GM23248 (cell line): ENCODE results near the gene SELENOT. TPM values are rescaled to one million over a fixed set of nuclear protein-coding genes. Genes with fewer than 3 reads are reported as not detected.

Experiments used
- DNase-seq: peaks from one replicate; pipeline ENCODE4 v3.0.0-alpha.2; 2015
- H2AFZ ChIP-seq: fragments of 200-600 bp; sonication (generic); 2 replicates; pipeline ENCODE4 v1.6.1; 2016; ENCODE audit warnings: antibody characterized with exemption
- H3F3A ChIP-seq: fragments of 200-600 bp; sonication (generic); 2 replicates; pipeline ENCODE4 v1.6.1; 2016; ENCODE audit warnings: mild to moderate bottlenecking, antibody characterized with exemption, mixed run types; ENCODE audit not compliant: insufficient read depth
- H3K27ac ChIP-seq: fragments of 200-600 bp; sonication (generic); 2 replicates; pipeline ENCODE4 v1.5.1; 2016; ENCODE audit warnings: mild to moderate bottlenecking
- H3K27me3 ChIP-seq: fragments of 200-600 bp; sonication (generic); replicated peaks from 2 replicates; pipeline ENCODE4 v1.6.1; 2016; ENCODE audit warnings: mild to moderate bottlenecking; ENCODE audit not compliant: insufficient read depth
- H3K36me3 ChIP-seq: fragments of 200-600 bp; sonication (generic); 2 replicates; pipeline ENCODE4 v1.6.1; 2016; ENCODE audit warnings: low read depth, mild to moderate bottlenecking
- H3K4me1 ChIP-seq: fragments of 200-600 bp; sonication (generic); 2 replicates; pipeline ENCODE4 v1.6.1; 2016; ENCODE audit warnings: mild to moderate bottlenecking; ENCODE audit not compliant: insufficient read depth
- H3K4me2 ChIP-seq: fragments of 200-600 bp; sonication (generic); one replicate; pipeline ENCODE4 v1.6.1; 2016; ENCODE audit warnings: mild to moderate bottlenecking; ENCODE audit not compliant: unreplicated experiment
- H3K4me3 ChIP-seq: fragments of 200-600 bp; sonication (generic); 2 replicates; pipeline ENCODE4 v1.5.1; 2016; ENCODE audit warnings: mild to moderate bottlenecking
- H3K79me2 ChIP-seq: fragments of 200-600 bp; sonication (generic); 2 replicates; pipeline ENCODE4 v1.6.1; 2016; ENCODE audit warnings: mild to moderate bottlenecking; ENCODE audit not compliant: insufficient read depth
- H3K9ac ChIP-seq: fragments of 200-600 bp; sonication (generic); 2 replicates; pipeline ENCODE4 v1.6.1; 2016; ENCODE audit warnings: mild to moderate bottlenecking
- H3K9me2 ChIP-seq: fragments of 200-600 bp; sonication (generic); 2 replicates; pipeline ENCODE4 v1.6.1; 2016; ENCODE audit warnings: mixed run types, mild to moderate bottlenecking, moderate library complexity; ENCODE audit not compliant: insufficient read depth
- H3K9me3 ChIP-seq: fragments of 200-600 bp; sonication (generic); one replicate; pipeline ENCODE4 v1.6.1; 2017; ENCODE audit warnings: low read depth
- H4K20me1 ChIP-seq: fragments of 200-600 bp; sonication (generic); 2 replicates; pipeline ENCODE4 v1.6.0; 2016; ENCODE audit not compliant: insufficient read depth
- EZH2 ChIP-seq: fragments of 200-600 bp; sonication (generic); IDR thresholded peaks from 2 replicates; pipeline ENCODE4 v1.6.1; 2018; ENCODE audit warnings: antibody characterized with exemption, mild to moderate bottlenecking; ENCODE audit not compliant: insufficient read depth, poor library complexity, severe bottlenecking
- EZH2phosphoT487 ChIP-seq: fragments of 200-600 bp; sonication (generic); IDR thresholded peaks from 2 replicates; pipeline ENCODE4 v1.6.1; 2018; ENCODE audit warnings: antibody characterized with exemption, moderate library complexity, mild to moderate bottlenecking, low read depth; ENCODE audit not compliant: insufficient read depth
- WGBS, 2 experiments: methylation state at CpG; one replicate each; pipeline ENCODE4 v1.1.6; 2015 to 2017; ENCODE audit warnings: low lambda C conversion rate in 2 of 2, low coverage in 1 of 2; ENCODE audit errors: missing lambda C conversion rate in 2 of 2; 5-methylcytosine and 5-hydroxymethylcytosine counted together
- in situ Hi-C: fragments of 300-500 bp; cut with MboI; formaldehyde crosslinking; loops from 2 replicates; pipeline ENCODE4 v1.15.0; 2020
- polyA plus RNA-seq: library from polyadenylated mRNA; unstranded; fragments of >200 nt; fragmentation: Nextera tagmentation; extraction: Ambion mirVana; gene quantifications from 2 replicates; pipeline ENCODE4 v1.2.1, GENCODE V29; 2016
- total RNA-seq: library from RNA; depleted of rRNA; stranded (reverse); fragments of >200 nt; shearing (Covaris generic); gene quantifications from 2 replicates; pipeline ENCODE4 v1.2.3, GENCODE V29; 2014; rRNA removed

SELENOT gene
- total and polyA plus RNA-seq, 2 experiments from 2014 or later = 179 to 187 TPM

DNA sequence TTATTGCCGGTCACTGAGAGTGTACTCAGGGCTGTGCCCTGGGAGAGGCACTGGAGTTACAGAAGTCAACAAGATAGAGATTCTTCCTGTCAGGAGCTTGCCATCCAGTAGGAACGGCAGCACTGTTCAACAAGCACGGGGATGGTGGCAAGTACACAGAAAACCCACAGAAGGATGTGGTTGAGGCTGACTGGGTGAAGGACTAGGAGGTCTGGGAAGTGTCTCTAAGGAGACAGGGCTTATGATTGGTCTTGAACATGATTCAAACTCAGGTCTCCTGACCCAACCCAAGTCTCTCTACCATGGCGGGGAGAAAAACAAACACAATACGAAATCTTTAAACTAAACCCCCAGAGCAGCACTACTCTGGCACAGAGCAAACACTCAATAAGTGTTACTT is 63.0 kb downstream of the SELENOT start:
- Histone ChIP-seq H3K9me2 (no peaks in the 10 kb centered on the region), H3K4me2 (no peak overlapping the region), H4K20me1 (no peaks in the 10 kb centered on the region), H3K79me2 (no peaks in the 10 kb centered on the region), H2AFZ (no peak overlapping the region), H3K9me3 (no peaks in the 10 kb centered on the region), H3K27me3 (peaks cover 20% of the 10 kb centered on the region), H3K9ac (no peak overlapping the region), H3K27ac (no peak overlapping the region), H3F3A (no peaks in the 10 kb centered on the region), H3K36me3 (no peaks in the 10 kb centered on the region), H3K4me1 (no peaks in the 10 kb centered on the region), H3K4me3 (no peak overlapping the region)
- WGBS, 2 experiments = 78 to 80% methylated on average over 5 of the region's 5 CpGs
- TF ChIP-seq EZH2phosphoT487 = no peak
- TF ChIP-seq EZH2 = no peak
- no peak for DNase-seq
- in situ Hi-C loops = no loop called here

DNA sequence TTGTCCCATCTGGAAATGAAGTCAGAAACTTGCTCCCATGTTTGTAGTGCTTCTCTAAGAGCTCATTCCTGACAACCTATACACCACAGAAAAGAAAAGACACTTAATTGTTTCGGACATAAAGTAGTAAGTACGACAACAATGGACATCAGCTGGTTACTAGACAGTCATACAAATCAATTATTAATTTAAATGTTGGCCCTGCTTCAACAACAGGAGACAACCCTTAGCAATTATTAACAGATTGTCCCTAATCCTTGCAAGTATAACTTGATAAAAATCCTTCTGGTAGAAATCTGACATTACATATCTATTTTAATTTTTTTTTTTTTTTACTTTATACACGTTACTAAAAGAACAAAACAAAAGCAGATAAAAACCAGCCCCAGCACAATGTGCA is 70.8 kb downstream of the SELENOT start:
- Histone ChIP-seq H3F3A (no peaks in the 10 kb centered on the region), H3K4me3 (no peak overlapping the region), H3K4me2 (no peak overlapping the region), H3K9me2 (no peaks in the 10 kb centered on the region), H3K4me1 (no peaks in the 10 kb centered on the region), H2AFZ (no peak overlapping the region), H3K27me3 (no peaks in the 10 kb centered on the region), H3K9me3 (peaks cover 5% of the 10 kb centered on the region), H3K79me2 (no peaks in the 10 kb centered on the region), H3K9ac (no peak overlapping the region), H3K36me3 (no peaks in the 10 kb centered on the region), H3K27ac (no peak overlapping the region), H4K20me1 (no peaks in the 10 kb centered on the region)
- TF ChIP-seq EZH2 (no peak), EZH2phosphoT487 (no peak)
- WGBS, 2 experiments = 81 to 83% methylated on average over 3 of the region's 3 CpGs
- DNase-seq = no peak
- in situ Hi-C loops = no loop called here

DNA sequence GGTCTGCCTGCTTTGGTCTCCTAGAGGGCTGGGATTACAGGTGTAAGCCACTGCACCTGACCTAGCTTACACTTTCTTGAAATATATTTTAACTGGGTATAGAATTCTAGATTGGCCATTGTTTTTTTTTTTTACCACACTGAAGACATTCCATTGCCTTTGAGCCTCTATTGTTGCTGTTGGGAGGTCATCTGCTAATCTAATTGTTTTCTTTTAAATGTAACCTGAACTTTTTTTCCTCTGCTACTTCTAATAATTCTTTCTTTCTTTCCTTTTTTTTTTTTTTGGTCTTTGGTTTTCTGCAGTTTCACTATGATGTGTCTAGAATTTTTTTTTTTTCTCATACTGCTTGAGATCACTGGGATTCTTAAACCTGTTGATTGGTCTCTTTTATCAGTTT is 72.5 kb downstream of the SELENOT start:
- in situ Hi-C loops = no loop called here
- H3K79me2 ChIP-seq = no peaks in the 10 kb centered on the region
- no peak overlapping the region for H2AFZ ChIP-seq
- H3K9ac ChIP-seq = no peak overlapping the region
- H4K20me1 ChIP-seq = no peaks in the 10 kb centered on the region
- no peak overlapping the region for H3K4me3 ChIP-seq
- H3K27me3 ChIP-seq = no peaks in the 10 kb centered on the region
- TF ChIP-seq EZH2phosphoT487 = no peak
- TF ChIP-seq EZH2 = no peak
- no peak for DNase-seq
- no peak overlapping the region for H3K4me2 ChIP-seq
- no peaks in the 10 kb centered on the region for H3K9me2 ChIP-seq
- H3F3A ChIP-seq = no peaks in the 10 kb centered on the region
- H3K27ac ChIP-seq = no peak overlapping the region
- no peaks in the 10 kb centered on the region for H3K36me3 ChIP-seq
- H3K4me1 ChIP-seq = no peaks in the 10 kb centered on the region
- peaks cover 5% of the 10 kb centered on the region for H3K9me3 ChIP-seq

Other genes with a start within 250 kb of the SELENOT start
- 9.1 and 11.5 TPM in 2 replicates for gene TSC22D2, start 195.0 kb upstream of the SELENOT start, total RNA-seq
- 27.3 and 27.5 TPM in 2 replicates for gene TSC22D2, start 195.0 kb upstream of the SELENOT start, polyA plus RNA-seq
- 167 and 176 TPM in 2 replicates for gene SERP1, start 56.8 kb upstream of the SELENOT start, total RNA-seq
- 190 and 194 TPM in 2 replicates for gene SERP1, start 56.8 kb upstream of the SELENOT start, polyA plus RNA-seq
- gene EIF2A, start 56.5 kb upstream of the SELENOT start, total RNA-seq = 125 and 140 TPM in 2 replicates
- gene EIF2A, start 56.5 kb upstream of the SELENOT start, polyA plus RNA-seq = 47.6 and 55.0 TPM in 2 replicates
- not detected in 2 replicates for gene ERICH6, start 100.6 kb downstream of the SELENOT start, total RNA-seq
- 0.13 TPM in 1 of 2 replicates, not detected in the other for gene ERICH6, start 100.6 kb downstream of the SELENOT start, polyA plus RNA-seq
- 37.4 and 84.7 TPM in 2 replicates for gene SIAH2, start 159.8 kb downstream of the SELENOT start, total RNA-seq
- 27.2 and 29.3 TPM in 2 replicates for gene SIAH2, start 159.8 kb downstream of the SELENOT start, polyA plus RNA-seq